GM18519 (cell line): ENCODE measurements around the gene EPHB1.
"Not testable (repeated sequence)": the region's sequence is repeated elsewhere in the genome, so short reads cannot be mapped to it uniquely, and the experiment has no call there.

Experiments
- ATAC-seq: cut with Tn5 transposase; IDR thresholded peaks from one replicate; pipeline ENCODE4 v1.9.1; 2021; ENCODE audit warnings: mild to moderate bottlenecking, moderate library complexity; ENCODE audit not compliant: unreplicated experiment, low FRiP score

The EPHB1 gene

DNA sequence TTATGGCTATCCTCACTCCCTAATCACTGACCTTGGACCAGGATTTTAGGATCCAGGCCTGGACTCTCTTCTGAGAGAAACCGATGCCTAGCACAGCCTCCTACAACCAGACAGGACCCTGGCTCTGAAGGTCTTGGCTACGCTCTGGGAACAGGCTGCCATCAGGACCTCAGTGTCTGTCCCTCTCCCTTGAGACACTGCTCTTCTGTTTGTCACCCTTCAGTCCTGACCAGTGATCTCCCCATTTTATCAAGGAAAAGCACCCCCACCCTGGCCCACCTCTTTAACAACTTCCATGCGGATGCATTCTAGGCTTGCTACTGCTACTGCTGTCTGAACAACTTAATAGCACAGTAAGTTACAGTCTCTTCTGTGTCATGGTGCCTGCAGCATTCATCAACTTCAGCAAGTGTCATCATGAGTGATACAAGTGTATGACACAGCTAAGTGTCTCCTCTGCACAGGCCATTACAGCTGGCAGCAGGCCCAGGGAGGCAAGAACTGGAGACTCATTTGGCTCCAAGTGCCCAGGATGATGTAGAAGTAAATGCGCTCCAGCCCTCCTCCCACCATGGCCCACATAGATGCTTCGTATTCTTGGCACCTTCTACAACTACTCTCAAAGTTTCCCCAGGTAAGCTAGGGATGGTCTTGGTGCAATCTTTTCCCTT is 302.4 kb downstream of the EPHB1 start:
- no peak for ATAC-seq

DNA sequence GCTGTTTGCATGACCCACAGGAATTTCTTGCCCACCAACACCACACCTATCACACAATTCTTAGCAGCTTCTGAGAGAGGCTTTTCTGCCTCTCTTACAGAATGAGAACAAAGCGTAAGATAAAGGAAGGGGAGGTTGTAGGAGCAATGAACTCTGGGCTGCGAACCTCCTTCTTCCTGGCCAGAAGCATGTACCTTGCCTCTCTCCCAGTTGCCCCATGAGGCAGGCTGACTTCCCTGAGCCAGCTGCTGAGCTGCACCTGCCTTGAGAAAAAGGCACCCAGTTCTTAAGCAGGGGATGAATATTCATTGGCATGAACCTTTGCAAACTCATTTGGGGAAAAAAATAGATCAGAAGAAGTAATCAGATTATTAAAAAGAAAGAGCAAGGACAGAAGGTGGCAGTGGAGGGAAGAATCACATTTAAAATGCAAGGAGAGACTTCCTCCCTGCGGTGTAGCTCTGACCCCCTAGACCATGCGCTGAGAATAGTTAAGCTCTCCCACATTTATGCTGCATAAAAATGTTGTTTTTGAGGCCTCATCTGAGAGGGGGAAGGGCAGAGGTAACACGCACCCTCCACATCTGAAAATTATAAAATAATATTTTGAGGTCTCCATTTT is 304.8 kb downstream of the EPHB1 start:
- ATAC-seq: no peak

DNA sequence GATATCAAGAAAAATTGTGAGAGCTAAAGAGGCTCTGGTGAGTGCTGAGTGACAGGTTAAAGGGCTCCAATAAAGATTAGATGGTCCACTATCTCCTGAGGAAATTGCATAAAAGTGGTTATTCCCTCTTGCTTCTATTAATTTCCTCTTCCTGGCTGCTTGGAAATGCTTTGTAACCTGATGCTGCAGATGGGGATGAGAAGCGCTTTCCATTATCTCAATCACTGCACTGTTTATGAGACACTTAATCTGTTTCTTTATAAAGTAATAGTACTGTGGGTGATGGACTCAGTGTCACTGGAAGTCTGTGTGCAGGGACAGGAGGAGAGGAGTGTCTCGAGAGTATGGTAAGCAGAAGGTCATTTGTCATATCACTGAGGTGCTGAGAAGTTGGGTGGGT is 305.3 kb downstream of the EPHB1 start:
- ATAC-seq: no peak

DNA sequence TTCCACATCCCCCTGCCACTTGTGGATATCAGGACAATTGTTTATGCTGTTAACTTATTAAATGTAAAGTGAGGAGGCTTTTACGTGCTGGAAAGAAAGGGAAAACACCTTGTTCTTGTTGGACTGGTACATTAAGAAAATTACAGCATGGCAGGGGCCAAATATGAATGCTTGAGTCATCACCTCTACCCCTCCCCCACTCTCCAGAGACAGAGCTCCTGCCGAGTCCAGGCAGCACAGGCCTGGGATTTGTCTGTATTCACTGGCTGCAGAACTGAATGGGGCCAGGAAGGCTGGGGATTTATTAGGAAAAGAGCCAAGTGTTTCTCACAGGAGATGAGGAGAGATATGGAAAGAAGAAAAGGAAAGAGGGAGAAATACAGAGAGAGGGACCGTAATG is 308.9 kb downstream of the EPHB1 start:
- ATAC-seq: no peak

DNA sequence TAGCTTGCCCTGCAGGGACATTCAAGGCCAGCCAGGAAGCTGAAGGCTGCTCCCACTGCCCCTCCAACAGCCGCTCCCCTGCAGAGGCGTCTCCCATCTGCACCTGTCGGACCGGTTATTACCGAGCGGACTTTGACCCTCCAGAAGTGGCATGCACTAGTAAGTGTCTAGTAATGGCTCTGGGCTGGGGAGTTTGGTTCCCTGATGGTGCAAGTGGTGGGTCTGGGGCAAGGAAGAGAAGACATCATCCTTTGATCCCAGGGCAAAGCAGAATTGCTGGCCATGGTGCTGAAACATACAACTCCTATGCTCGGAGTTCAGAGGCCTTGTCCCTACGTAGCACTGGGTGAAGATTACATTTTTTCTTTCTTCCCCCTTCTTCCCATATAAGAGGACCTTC is 311.4 kb downstream of the EPHB1 start:
- ATAC-seq: no peak

DNA sequence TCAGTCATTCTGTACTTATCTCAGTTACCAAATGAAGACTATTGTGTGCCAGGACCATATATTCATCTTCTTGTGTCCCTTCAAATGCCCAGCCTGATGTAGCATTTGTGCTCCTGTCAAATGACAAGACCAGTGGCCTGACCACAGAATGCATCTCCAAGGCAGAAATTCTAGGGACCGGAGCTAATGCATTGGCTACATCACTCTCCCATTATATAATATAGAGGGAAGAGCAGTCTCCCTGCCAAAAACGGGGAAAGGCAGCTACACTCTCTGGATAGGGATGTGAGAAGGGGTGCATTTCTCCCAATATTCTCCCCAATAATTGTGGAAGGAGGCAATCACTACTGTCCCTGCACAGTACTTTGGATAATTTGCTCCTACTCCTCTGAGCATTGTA is 312.0 kb downstream of the EPHB1 start:
- ATAC-seq: no peak

DNA sequence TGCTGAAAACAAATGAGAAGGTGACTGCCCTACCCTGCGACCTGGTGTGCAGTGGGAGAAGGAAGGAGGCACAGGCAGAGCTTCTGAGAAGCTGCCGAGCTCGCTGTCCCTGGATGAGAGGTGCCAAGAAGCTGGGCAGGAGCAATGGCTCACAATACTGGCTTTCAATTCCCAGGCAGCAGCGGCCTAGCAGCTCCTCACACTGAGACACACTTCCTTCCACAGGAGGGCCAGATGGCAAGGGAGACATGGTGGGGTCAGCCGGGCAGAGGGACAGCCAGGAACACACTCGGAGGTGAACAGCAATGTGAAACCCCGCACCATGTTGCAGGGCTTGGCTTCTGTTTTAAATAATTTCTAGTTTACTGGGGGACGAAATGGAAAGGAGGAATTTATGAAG is 314.6 kb downstream of the EPHB1 start:
- ATAC-seq: no peak

DNA sequence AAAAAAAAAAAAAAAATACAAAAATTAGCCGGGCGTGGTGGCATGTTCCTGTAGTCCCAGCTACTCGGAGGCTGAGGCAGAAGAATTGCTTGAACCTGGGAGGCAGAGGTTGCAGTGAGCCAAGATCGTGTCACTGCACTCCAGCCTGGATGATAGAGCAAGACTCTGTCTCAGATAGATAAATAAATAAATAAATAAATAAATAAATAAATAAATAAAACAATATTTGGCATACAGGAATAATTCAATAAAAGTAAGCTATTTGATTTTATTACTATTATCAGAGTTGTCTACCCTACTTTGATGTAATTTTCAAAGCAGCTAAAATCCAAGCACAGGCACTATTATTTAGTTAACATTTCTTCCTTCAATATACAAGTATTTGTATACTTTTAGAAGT is 319.5 kb downstream of the EPHB1 start:
- ATAC-seq: not testable (repeated sequence)

DNA sequence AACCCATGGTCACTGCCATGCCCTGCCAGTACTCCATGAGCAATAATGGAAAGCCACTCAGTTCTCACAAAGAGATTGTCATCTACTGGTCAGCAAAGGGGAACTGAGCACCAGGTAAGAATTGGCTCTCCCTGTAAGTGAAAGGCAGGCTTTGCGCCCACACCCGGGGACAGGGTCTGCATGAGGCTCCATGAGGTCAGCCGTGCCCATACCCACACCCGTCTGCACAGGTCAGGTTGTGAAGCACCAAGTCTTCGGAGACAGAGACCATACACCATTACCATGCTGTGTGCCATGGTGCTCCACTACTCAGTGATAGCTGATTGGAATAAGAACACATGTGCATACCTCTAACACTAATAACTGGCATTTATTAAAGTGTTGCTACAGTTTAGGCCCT is 322.9 kb downstream of the EPHB1 start:
- no peak for ATAC-seq

DNA sequence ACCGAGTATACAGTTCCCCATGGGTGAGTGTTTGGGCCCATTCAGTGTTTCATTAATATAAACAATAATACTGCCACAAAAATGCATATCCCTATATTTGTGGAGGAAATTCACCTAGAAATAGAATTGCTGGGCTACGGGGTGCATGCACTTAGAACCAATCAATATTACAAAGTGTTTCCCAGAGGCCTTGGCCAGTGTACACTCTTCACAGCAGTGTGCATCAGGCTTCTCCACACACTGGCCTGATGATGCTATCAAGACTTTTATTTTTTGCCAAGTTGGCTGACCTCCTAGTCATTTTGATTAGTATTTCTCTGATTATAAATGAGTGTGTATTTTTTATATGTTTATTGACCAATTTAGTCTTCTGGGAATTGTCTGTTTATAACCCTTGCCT is 323.7 kb downstream of the EPHB1 start:
- no peak for ATAC-seq

DNA sequence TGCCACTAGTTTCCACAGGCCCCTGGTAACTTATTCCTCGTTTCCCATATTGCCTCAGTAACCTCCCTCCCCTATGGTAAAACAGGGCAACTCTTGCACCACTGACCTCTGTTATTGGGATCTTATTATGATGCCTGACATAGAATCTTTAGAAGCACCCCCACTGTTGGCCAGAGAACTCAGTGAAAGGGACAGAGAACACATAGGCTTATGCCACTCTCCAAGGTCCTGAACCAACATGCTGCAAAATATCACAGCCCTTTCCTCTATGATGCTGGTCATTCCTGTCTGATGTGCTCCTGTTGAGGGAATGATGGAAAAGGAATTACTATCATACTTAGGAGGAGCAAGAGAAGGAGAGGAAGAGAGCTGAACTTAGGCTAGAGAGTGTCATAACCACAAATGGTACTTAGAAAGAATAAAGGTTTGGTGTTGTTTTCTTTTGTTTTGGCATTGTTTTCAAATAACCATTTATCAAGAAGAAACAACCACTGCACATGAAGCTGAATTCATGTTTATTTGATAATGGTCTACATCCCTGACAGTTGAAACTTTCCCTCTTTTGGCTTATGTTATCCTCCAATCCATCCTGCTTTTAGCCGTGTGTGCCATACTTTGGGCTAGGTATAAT is 330.2 kb downstream of the EPHB1 start:
- ATAC-seq: no peak

DNA sequence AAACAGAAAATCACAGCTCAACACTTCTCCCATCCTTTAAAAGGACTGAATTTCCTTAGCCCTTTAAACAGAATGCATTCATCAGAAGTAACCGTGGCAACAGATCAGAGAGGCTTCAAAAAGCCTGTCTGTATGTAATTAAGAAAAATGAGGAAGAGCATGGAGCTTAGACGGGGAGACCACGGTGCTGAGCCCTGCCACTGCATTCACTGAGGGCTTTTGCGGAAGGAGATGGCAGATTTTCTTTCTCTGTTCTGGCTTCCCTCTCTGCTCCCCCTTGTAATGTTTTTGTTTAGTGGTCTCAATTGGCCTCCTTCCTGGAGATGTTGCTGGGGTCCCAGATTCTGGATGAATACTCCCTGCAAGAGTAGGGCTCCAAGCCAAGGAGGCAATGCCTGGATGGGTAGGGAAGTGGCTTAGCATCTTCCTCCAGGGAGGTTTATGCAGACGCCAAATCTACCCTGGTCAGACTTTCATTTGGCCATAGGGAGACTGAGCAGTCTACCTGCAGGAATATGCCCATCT is 332.9 kb downstream of the EPHB1 start:
- ATAC-seq: no peak

DNA sequence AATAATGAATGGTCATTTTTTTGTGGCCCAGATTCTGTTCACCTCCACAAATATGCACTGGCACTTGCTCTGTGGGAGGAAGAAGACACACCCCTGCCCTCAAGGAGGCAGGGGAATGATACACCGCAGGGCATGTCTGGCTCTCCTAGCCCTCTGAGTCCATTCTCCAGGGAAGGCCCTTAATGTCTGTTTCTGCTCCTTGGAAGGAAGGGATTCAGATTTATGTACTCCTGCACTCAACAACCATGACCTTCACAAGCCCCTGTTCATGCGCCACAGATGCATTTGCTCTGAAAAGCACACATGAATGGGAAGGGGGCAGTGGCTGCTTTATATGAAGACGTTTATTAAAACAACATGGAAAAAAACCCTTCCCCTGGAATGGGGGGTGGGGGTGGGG is 333.8 kb downstream of the EPHB1 start:
- no peak for ATAC-seq

DNA sequence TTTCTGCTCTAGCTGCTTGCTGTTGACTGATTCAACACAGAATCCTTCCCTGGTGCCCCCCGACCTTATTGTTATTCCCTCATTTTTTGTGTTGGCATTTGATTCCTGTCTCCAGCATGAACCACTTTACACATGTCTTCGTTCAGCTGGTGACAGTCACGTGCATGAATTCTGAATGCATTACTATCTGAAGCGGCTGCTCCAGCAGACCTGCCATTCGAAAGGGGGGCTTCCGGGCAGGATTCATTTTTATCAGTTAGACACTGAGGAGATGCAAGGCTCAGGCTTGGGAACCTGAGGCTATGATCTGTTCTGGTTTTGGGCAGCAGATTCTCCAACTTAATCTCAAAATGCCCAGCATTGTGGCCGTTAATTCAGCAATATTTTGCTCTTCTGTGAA is 336.2 kb downstream of the EPHB1 start:
- no peak for ATAC-seq

DNA sequence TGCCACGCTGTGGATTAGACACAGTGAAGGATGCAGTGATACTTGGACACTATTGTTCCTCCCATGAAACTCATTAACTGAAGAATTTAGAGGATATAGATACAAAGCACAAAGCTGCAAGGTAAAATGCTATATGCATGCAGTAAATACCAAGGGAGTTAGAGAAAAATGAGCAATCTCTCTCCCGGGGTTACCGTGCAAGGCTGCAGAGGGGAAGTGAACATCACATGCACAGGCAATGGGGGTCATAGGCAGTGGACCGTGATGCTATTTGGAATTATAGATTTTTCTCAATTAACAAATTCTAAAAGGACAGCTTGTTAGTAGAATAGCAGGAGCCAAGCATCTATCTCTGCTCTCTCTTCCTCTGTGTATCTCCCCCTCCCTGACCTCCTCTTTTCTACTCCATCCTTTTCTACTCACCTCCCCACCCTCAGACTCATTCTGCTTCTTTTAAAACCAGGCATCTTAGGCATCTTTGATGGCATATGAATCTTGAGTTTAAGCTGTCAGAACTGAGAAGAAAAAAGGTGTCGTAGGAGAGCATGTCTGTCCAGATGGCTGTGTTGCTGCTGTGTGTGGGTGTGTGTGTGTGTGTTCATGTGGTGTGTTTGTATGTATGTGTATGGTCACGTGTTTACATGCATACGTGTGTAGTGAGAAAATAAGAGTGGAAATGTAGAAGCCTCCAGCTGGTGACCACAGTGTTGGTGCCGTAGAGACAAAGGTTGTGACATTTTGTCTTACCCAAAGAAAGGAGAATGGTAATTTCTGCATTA is 339.0 kb downstream of the EPHB1 start:
- no peak for ATAC-seq

DNA sequence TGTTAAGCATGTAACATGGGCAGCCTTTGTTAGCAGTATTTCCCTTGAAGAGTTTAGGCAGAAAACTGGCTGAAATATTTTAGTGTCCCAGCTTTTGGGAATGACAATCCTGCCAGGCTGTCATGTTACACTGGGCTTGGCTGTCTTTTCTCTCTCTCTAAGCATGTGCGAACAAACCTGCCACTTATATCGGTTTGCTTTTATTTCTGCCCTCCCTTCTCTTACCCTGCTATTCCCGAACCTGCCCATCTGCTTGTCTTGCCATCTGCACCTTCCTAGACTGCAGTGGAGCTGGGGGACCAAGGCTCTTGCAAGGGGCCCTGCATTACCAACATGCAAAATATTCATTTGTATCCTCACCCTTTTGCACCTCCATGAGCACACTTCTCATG is 339.6 kb downstream of the EPHB1 start:
- no peak for ATAC-seq

DNA sequence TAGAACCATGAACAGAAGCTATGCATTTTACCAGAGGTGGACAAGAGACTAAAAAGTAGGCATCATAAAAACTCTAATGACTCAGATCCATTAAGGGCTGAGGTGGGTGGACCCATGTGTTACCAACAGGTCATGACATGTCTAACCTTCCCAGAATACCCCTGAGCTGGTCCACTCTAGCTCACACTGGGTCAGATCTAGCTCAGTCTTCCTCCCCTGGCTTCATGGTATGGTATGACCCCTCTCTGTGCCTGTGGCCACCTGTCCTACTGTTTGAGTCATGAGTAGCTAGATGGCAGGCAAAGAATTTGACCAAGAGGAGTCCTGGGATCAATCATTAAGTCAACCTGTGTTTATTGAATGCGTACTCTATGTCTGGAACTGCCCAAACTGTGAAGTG is 340.4 kb downstream of the EPHB1 start:
- ATAC-seq: no peak

DNA sequence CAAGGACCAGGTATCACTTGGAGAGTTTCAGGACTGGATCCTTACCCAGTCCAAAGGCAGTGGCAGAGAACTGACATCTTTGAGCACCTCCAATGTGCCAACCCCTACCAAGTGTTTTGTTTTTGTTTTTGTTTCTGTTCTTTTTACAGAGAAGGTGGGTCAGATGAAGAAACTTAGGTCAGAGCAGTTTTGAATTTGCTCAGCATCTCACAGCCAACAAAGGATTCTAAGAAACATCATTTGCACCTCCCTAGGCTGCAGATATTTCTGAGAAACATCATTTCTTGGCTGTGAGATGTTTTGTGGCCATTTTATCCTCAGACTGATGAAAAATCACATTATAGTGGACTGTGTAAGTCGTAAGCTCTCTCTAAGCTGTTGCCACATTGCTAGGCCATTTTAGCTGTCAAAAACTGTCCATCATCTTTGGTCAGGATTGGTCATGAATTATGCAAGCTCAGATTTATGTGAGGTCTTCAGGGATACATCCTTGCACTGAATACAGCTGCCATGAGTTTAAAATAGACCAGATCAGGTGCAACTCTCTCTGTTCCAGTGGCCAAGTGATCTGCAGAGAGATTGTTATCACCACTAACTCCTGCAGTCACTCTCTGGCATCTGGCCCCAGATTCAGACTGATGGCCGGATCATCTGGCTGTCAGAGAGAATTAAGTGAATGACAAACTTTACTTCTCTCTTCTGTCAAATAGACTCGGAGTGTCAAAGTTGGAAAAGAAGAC is 341.5 kb downstream of the EPHB1 start:
- ATAC-seq: no peak

DNA sequence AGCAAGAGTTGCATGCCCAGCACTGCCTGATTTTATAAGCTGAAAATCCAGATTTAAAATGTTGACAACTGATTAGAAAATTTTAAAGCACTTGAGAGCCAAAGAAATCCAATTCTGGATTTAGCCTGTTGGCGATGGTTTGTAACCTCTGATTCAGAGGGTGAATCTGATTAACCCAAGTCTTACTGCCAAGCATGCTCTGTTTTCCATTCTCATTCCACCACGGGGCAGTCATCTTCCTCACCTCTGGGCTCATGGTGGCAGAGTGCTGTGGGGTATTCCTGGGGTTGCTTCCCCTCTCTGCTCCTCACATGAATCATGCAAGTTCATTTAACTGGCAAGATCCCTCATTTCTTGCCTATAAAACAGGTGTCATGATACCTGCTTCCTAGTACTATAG is 342.2 kb downstream of the EPHB1 start:
- ATAC-seq: no peak

DNA sequence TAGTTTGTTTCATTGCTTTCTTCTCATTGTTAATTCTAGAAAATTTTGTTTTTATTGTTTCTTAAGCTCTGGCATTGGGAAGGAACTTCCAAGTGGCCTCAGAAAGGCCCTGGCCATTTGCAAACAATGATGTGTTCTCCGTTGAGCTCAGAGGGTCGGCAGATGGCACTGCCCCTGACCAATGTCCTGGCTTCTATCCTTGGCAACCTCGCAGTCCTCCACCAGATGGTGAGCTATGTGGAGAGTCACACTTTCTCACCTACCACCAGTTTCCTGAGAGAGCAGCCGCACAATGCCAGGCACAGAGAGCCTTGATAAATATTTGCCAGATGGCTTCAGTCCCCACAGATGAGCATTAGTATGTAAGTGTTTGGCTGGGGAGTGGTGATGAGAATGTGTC is 343.7 kb downstream of the EPHB1 start:
- no peak for ATAC-seq

DNA sequence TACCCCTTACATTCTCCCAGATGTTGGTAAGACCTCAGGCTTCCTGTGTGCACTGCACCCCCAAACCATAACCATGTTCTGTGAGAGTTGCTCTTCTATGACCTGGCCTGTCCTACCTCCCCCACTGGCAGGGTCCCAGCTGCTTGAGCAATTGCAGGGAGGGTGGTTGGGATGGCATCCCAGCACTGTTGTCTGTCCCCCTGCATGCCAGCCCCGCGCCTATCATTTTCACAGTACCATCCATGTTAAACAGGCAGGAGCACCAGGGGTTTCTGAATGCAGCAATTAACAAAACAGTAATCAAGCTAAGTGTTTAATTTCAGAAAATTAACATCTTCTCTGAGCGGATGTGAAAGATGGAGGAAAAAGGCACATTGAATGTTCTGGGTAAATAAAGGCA is 345.5 kb downstream of the EPHB1 start:
- ATAC-seq: no peak
